ENCODE results near the gene MAF.

DNA sequence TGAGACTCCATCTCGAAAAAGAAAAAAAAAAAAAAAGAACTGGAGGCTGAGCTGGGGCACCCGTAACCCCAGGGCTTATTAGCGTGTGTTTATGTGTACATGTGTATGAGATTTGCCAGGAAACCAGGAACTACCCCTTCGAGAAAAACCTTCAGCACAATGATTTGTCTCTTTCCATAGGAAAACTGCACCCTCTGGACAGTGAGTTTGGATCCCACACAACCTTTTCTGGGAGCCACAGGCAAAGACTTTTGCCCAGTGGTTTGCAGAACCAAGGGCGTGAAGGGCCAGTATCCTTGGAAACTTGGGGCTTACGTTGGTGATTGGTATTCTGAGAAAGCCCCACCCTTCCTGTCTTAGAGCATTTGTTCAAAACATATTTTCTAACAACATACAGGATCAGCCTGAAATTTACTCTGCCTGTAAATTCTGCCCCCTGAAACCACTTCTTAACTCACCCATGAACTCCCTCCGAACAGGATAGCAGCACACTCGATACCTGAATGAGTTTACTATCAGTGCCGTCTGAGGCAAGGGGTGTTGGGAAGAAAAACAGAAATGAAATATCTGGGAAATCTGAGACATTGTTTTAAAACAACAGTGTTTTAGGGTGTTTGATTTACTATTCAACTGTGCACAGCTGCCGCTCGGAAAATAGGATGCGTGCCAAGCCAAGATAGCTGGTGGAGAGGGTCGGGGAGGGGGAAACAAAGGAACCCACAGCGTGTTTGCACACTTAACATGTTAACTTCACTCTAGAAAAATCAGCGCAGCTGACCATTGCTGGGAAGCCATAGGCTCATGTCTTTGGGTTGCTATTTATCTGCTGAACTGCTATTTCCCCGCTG is 40.2 kb upstream of the MAF start:
- no peak for TF ChIP-seq CTCF (conservative IDR thresholded peaks at IDR 0.05; ENCODE audit: low read depth in 2 of 2)
- TF ChIP-seq REST (IDR thresholded peaks at IDR 0.05; ENCODE audit: unreplicated experiment) = no peak
- TF ChIP-seq POLR2AphosphoS5 (IDR thresholded peaks at IDR 0.05; ENCODE audit: low read depth) = no peak
- no peak for TF ChIP-seq EZH2phosphoT487 (IDR thresholded peaks at IDR 0.05; ENCODE audit: unreplicated experiment)
- no peak for TF ChIP-seq EZH2 (IDR thresholded peaks at IDR 0.05; ENCODE audit: low read depth, unreplicated experiment)
- TF ChIP-seq ZNF114 (CRISPR knock-in tag; IDR thresholded peaks at IDR 0.05) = no peak

Data from GM23338 (cell line).